Endothelial cell of umbilical vein (primary cell): ENCODE results near the gene RNF145. TPM values are rescaled to one million over a fixed set of nuclear protein-coding genes. Genes with fewer than 3 reads are reported as not detected.

Source experiments
- BruUV-seq: library from RNA; stranded (reverse); fragments of 400-500 nt; replicated peaks from 2 replicates; lab custom pipeline; 2021; lab: Mats Ljungman, UMichigan
- CTCF ChIA-PET: fragments of 300-600, 350-600 bp; sonication (Branson Sonifier 250); formaldehyde crosslinking; loops from one replicate; lab custom pipeline; 2021; ENCODE audit warnings: antibody characterized with exemption, inconsistent platforms; lab: Charles Lee
- POLR2A ChIA-PET: fragments of 300-600, 350-600 bp; sonication (Branson Sonifier 250); formaldehyde crosslinking; loops from one replicate; lab custom pipeline; 2021; ENCODE audit warnings: antibody characterized with exemption, inconsistent platforms; lab: Charles Lee
- DNase-seq: peaks from one replicate; pipeline ENCODE4 v3.0.0-alpha.2; 2011; ENCODE audit warnings: low read depth, low spot score
- FAIRE-seq: peaks from 2 replicates; lab custom pipeline; 2011; peaks lifted over from hg19 to GRCh38; lab: Jason Lieb, UNC
- H2AFZ ChIP-seq: 2 replicates; pipeline ENCODE4 v1.6.0; 2012; ENCODE audit warnings: low read depth, low read length, control low read depth, inconsistent platforms
- H3K27ac ChIP-seq: 2 replicates; pipeline ENCODE4 v1.5.1; 2011; ENCODE audit warnings: low read depth, mild to moderate bottlenecking, control low read depth, low read length, moderate library complexity; ENCODE audit not compliant: insufficient read depth
- H3K27me3 ChIP-seq, 2 experiments: 2 replicates each; pipeline versions ENCODE4 v1.6.0 to v1.6.1; 2011; ENCODE audit warnings: low read length in 2 of 2, mixed read lengths in 1 of 2; ENCODE audit not compliant: control insufficient read depth in 2 of 2, insufficient read depth in 2 of 2
- H3K36me3 ChIP-seq, 2 experiments: 2 replicates in 1 of 2; 3 replicates in 1 of 2; pipeline ENCODE4 v1.5.1; 2011; ENCODE audit warnings: low read length in 2 of 2, mild to moderate bottlenecking in 1 of 2, moderate library complexity in 1 of 2; ENCODE audit not compliant: control insufficient read depth in 2 of 2, insufficient read depth in 2 of 2; ENCODE audit errors: extremely low read depth in 1 of 2
- H3K4me1 ChIP-seq: 3 replicates; pipeline ENCODE4 v1.5.1; 2011; ENCODE audit warnings: mild to moderate bottlenecking, low read length; ENCODE audit not compliant: control insufficient read depth, insufficient read depth; ENCODE audit errors: extremely low read depth
- H3K4me2 ChIP-seq: 2 replicates; pipeline ENCODE4 v1.6.1; 2011; ENCODE audit warnings: low read length, control low read depth, mixed read lengths; ENCODE audit not compliant: insufficient read depth
- H3K4me3 ChIP-seq, 3 experiments: fragments of 200-600 bp in 1 of 3; sonication (generic), shearing (Covaris generic) in 1 of 3; replicated peaks in 1 of 3; 2 replicates each; pipeline ENCODE4 v1.5.1; 2011 to 2016; ENCODE audit warnings: control low read depth in 3 of 3, low read length in 3 of 3, mild to moderate bottlenecking in 2 of 3, inconsistent platforms in 1 of 3, low read depth in 1 of 3, moderate library complexity in 1 of 3; ENCODE audit not compliant: insufficient read depth in 1 of 3
- H3K79me2 ChIP-seq: 2 replicates; pipeline ENCODE4 v1.6.0; 2012; ENCODE audit warnings: low read length, inconsistent platforms; ENCODE audit not compliant: control insufficient read depth, insufficient read depth
- H3K9ac ChIP-seq: replicated peaks from 2 replicates; pipeline ENCODE3; 2011; ENCODE audit warnings: low read length, control low read depth; ENCODE audit not compliant: insufficient read depth; ENCODE audit errors: extremely low read depth
- H3K9me1 ChIP-seq: replicated peaks from 3 replicates; pipeline ENCODE4 v1.6.0; 2011; ENCODE audit warnings: mild to moderate bottlenecking, low read length; ENCODE audit not compliant: control insufficient read depth, insufficient read depth; ENCODE audit errors: extremely low read depth
- H3K9me3 ChIP-seq: replicated peaks from 2 replicates; pipeline ENCODE4 v1.5.1; 2012; ENCODE audit warnings: low read length, inconsistent platforms; ENCODE audit not compliant: control insufficient read depth, insufficient read depth
- H4K20me1 ChIP-seq: replicated peaks from 2 replicates; pipeline ENCODE3; 2011; ENCODE audit warnings: mild to moderate bottlenecking, low read length; ENCODE audit not compliant: control insufficient read depth, insufficient read depth; ENCODE audit errors: extremely low read depth
- EZH2 ChIP-seq: IDR thresholded peaks from 2 replicates; pipeline ENCODE4 v1.6.1; 2012; ENCODE audit warnings: borderline replicate concordance, low read depth, mild to moderate bottlenecking, moderate library complexity, low read length, inconsistent platforms; ENCODE audit not compliant: severe bottlenecking
- FOS ChIP-seq: IDR thresholded peaks from 2 replicates; pipeline ENCODE4 v1.6.1; 2011; ENCODE audit warnings: mild to moderate bottlenecking, low read length, moderate library complexity, borderline replicate concordance; ENCODE audit not compliant: insufficient read depth
- GATA2 ChIP-seq: IDR thresholded peaks from 2 replicates; pipeline ENCODE4 v1.7.0; 2011; ENCODE audit warnings: low read depth, mild to moderate bottlenecking, moderate library complexity, mixed read lengths, low read length; ENCODE audit not compliant: insufficient read length, insufficient read depth
- JUN ChIP-seq: IDR thresholded peaks from 2 replicates; pipeline ENCODE4 v1.6.1; 2011; ENCODE audit warnings: borderline replicate concordance, low read depth; ENCODE audit not compliant: insufficient read length, insufficient read depth
- MAX ChIP-seq: IDR thresholded peaks from 2 replicates; pipeline ENCODE4 v1.6.1; 2011; ENCODE audit not compliant: insufficient read depth, insufficient read length
- MYC ChIP-seq: IDR thresholded peaks from one replicate; pipeline ENCODE4 v1.6.1; 2011; ENCODE audit warnings: mild to moderate bottlenecking, low read depth, low read length
- POLR2A ChIP-seq: IDR thresholded peaks from 2 replicates; pipeline ENCODE4 v1.6.1; 2012; ENCODE audit warnings: low read depth, mild to moderate bottlenecking, control low read depth, low read length
- POLR2AphosphoS5 ChIP-seq: IDR thresholded peaks from 2 replicates; pipeline ENCODE4 v1.6.1; 2012; ENCODE audit warnings: low read depth, mild to moderate bottlenecking, control low read depth, low read length, moderate library complexity; ENCODE audit not compliant: insufficient read depth
- dilution Hi-C: fragments of 300-500 bp; cut with MboI; formaldehyde crosslinking; loops from one replicate; pipeline ENCODE4 v1.15.0; 2019; ENCODE audit warnings: low sequenced_read_pairs; ENCODE audit not compliant: extremely low pct_ligation_motif_present
- intact Hi-C: fragments of 100-400 bp; cut with micrococcal nuclease; formaldehyde crosslinking; loops from one replicate; pipeline ENCODE4 v1.10.0; 2022
- polyA plus RNA-seq, 4 experiments: library from polyadenylated mRNA; depleted of rRNA in 3 of 4; stranded (reverse) in 3 of 4; unstranded in 1 of 4; fragments of >200 nt; gene quantifications; 2 replicates each; pipeline versions ENCODE4 v1.2.1 to v1.2.3, GENCODE V29; 2011 to 2012; ENCODE audit warnings: missing spikeins in 1 of 4
- total RNA-seq: library from RNA; stranded (reverse); gene quantifications from 2 replicates; pipeline ENCODE4 v1.2.3, GENCODE V29; 2021
- TF ChIP-seq, protein P1 (sequence below), 2 donors: IDR thresholded peaks; 1 replicate in 1 of 2; 2 replicates in 1 of 2; pipeline ENCODE4 v1.5.1; 2011; ENCODE audit warnings: low read length in 2 of 2, mild to moderate bottlenecking in 2 of 2, moderate library complexity in 2 of 2, control low read depth in 1 of 2, inconsistent platforms in 1 of 2, low read depth in 1 of 2; ENCODE audit not compliant: insufficient read depth in 1 of 2; ENCODE audit errors: extremely low read depth in 1 of 2

Gene RNF145
- total and polyA plus RNA-seq, 2 donors (not counting 3 experiments of a cell fraction or from before 2014, with no cell fraction given) = 39.4 to 62.3 TPM

DNA sequence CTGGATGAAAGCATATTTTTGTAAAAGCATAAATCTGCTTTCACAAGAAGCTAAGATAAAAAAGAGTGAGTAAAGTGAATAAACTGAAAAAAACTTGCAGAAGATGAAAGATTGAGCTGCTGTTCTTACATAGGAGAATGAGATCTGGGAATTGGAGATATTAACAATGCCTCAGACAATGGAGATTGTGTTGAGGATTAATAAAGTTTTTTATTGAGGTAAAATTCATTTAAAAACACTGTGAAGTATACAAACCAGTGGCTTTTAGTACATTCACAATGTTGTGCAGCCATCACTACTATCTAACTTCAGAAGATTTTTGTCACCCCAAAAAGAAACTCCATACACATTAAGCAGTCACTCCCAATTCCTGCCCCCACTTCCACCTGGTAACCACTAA lies 34.0 kb upstream of the RNF145 start:
- H4K20me1 ChIP-seq = no peaks in the 10 kb centered on the region
- H3K4me1 ChIP-seq = no peaks in the 10 kb centered on the region
- no TSS peak for BruUV-seq
- no peaks in the 10 kb centered on the region for H3K79me2 ChIP-seq
- H3K27ac ChIP-seq = no peak overlapping the region
- TF ChIP-seq POLR2A (no peak), GATA2 (no peak), JUN (no peak), POLR2AphosphoS5 (no peak), MYC (no peak), FOS (no peak), MAX (no peak), EZH2 (no peak)
- TF ChIP-seq, protein P1, sequence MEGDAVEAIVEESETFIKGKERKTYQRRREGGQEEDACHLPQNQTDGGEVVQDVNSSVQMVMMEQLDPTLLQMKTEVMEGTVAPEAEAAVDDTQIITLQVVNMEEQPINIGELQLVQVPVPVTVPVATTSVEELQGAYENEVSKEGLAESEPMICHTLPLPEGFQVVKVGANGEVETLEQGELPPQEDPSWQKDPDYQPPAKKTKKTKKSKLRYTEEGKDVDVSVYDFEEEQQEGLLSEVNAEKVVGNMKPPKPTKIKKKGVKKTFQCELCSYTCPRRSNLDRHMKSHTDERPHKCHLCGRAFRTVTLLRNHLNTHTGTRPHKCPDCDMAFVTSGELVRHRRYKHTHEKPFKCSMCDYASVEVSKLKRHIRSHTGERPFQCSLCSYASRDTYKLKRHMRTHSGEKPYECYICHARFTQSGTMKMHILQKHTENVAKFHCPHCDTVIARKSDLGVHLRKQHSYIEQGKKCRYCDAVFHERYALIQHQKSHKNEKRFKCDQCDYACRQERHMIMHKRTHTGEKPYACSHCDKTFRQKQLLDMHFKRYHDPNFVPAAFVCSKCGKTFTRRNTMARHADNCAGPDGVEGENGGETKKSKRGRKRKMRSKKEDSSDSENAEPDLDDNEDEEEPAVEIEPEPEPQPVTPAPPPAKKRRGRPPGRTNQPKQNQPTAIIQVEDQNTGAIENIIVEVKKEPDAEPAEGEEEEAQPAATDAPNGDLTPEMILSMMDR (IDR thresholded peaks at IDR 0.05; ENCODE audit: extremely low read depth in 1 of 2, insufficient read depth in 1 of 2, low read depth in 1 of 2, low read length in 2 of 2) = no peak
- DNase-seq = no peak
- no peak overlapping the region for H3K4me2 ChIP-seq
- dilution Hi-C loops = no loop called here
- H2AFZ ChIP-seq = no peak overlapping the region
- no peak overlapping the region for H3K9ac ChIP-seq
- ChIA-PET CTCF (interaction anchor here (0.7 to 1.3 kb wide), 2 partner anchors 32 to 86 kb away, joined by 3 to 6 read pairs; no protein-coding TSS in a partner anchor), POLR2A (no interaction called here)
- H3K9me3 ChIP-seq = no peaks in the 10 kb centered on the region
- no peak for FAIRE-seq
- H3K4me3 ChIP-seq = no peak overlapping the region
- intact Hi-C loops = no loop called here
- peaks cover 0 to 6% of the 10 kb centered on the region in 2 experiments for H3K27me3 ChIP-seq
- H3K9me1 ChIP-seq = no peaks in the 10 kb centered on the region
- H3K36me3 ChIP-seq = no peaks in the 10 kb centered on the region
